ENCODE measurements around the gene RNF17. TPM values are rescaled to one million over a fixed set of nuclear protein-coding genes. Genes with fewer than 3 reads are reported as not detected.

The RNF17 gene
- total RNA-seq, 4 donors from 2014 or later: 0.23 TPM; not detected in 3

DNA sequence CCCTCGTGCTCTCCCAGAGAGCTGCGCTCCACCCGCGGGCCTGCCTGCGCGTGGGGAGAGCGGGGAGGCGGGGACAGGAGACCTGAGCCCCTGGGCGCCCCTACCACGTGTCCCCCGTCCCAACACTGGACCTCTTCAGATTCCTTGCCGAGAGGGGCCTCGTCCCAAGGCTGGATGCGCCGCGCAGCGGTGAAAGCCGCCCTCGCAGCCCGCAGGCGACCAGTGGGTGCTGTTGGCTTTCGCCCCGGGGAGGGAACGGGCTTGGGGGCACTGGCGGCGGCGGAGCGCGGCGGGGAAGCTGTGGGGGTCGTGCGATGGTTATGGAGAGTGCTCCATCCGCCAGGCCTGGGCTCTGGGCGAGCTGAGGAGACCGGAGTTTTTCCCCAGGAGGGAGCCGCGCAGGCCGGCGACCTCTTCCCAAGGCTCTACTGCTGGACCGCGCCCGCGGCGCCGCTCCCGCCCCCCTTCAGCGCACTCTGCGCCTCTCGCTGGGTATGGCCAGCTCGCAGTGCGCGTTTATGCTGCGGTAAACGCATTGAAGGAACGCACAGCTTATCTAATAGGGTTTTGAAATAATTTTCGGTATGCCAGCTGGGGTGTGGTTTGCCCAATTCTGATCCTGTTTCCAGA is 17.2 kb upstream of the RNF17 start:
- Histone ChIP-seq H3K9me3 (no peaks in the 10 kb centered on the region), H3K27ac (no peak overlapping the region), H3K27me3 (peaks cover 16 to 20% (median 18%) of the 10 kb centered on the region in 3 donors), H3K4me3 (peak overlapping the region in 3 of 4 donors; percentile 28 to 40 (median 28)), H3K4me1 (peaks cover 0 to 7% of the 10 kb centered on the region in 2 donors), H3K36me3 (no peaks in the 10 kb centered on the region)
- in situ Hi-C loops (cut with MboI; ENCODE audit: low sequenced_read_pairs in 4 of 4): no loop called here
- ATAC-seq (no peak), DNase-seq (no peak)
- intact Hi-C loops (cut with DNase I; ENCODE audit: low total_unique reads): no loop called here
- no peak for TF ChIP-seq POLR2A (IDR thresholded peaks at IDR 0.05)
- TF ChIP-seq, protein P1, sequence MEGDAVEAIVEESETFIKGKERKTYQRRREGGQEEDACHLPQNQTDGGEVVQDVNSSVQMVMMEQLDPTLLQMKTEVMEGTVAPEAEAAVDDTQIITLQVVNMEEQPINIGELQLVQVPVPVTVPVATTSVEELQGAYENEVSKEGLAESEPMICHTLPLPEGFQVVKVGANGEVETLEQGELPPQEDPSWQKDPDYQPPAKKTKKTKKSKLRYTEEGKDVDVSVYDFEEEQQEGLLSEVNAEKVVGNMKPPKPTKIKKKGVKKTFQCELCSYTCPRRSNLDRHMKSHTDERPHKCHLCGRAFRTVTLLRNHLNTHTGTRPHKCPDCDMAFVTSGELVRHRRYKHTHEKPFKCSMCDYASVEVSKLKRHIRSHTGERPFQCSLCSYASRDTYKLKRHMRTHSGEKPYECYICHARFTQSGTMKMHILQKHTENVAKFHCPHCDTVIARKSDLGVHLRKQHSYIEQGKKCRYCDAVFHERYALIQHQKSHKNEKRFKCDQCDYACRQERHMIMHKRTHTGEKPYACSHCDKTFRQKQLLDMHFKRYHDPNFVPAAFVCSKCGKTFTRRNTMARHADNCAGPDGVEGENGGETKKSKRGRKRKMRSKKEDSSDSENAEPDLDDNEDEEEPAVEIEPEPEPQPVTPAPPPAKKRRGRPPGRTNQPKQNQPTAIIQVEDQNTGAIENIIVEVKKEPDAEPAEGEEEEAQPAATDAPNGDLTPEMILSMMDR (IDR thresholded peaks at IDR 0.05 in 4 of 5, conservative IDR thresholded peaks at IDR 0.05 in 1 of 5): no peak

DNA sequence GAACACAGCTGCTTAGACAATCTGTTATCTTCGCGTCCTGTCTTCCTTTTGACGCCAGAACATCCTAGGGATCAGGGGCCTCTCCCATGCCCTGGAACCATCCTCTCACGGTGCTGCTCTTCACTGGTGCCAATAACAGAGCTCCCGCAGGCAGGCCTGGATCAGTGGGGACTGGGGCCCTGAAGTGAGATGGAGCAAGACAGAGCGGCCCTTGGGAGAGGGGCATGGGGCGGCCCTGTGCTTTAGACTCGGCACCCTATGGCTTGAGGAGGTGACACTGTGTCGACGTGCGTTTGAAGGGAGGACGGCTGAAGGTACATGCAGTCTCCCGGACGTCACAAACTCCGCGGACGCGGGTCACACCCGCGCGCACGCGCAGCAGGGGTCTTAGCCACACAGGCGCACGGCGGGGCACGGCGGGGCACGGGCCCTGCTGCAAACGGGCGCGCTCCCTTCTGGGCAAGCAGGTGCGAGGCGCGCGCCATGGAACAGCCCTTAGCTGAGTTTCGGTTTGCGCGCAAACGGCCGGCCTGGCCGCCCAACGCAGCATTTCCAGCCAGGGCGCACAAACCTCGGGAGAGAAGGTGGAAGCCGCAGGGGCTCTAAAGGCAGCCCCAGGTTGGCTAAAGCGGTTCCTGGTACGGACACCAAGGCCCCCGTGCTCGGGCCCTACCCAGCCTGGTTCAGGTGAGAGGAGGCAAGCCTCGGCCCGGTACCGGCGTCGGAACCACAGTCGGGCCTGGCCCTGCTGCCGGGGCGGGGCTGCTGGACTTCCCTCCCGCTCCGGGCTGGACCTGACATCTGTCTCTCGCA is 16.5 kb upstream of the RNF17 start:
- peaks cover 0 to 7% of the 10 kb centered on the region in 2 donors for H3K4me1 ChIP-seq
- H3K27ac ChIP-seq: no peak overlapping the region
- TF ChIP-seq, protein P1 (IDR thresholded peaks at IDR 0.05 in 4 of 5, conservative IDR thresholded peaks at IDR 0.05 in 1 of 5): no peak
- H3K4me3 ChIP-seq: peak overlapping the region; percentile 30 to 44 (median 39)
- no peaks in the 10 kb centered on the region for H3K9me3 ChIP-seq
- H3K36me3 ChIP-seq: no peaks in the 10 kb centered on the region
- intact Hi-C loops (cut with DNase I; ENCODE audit: low total_unique reads): no loop called here
- DNase-seq (no peak), ATAC-seq (no peak)
- H3K27me3 ChIP-seq: peaks cover 18 to 20% (median 20%) of the 10 kb centered on the region in 3 donors
- in situ Hi-C loops (cut with MboI; ENCODE audit: low sequenced_read_pairs in 4 of 4): no loop called here

DNA sequence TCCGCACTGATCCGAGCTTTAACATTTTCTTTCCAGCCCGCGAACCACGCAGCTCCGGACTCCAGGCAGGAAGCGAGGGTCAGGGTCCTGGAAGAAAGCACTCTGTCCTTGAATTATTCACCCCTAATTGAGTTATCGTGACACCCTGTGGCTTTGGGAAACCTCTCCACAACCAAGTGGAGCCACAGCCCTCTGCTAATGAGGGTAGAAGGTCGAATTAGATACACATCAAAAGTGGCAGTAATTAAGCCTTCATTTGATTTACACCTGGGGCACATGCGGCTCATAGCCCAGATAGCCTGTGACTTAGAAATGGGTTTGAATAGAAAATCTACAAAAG is 15.9 kb upstream of the RNF17 start:
- Histone ChIP-seq H3K4me1 (peaks cover 0 to 7% of the 10 kb centered on the region in 2 donors), H3K27me3 (peaks cover 18 to 20% (median 20%) of the 10 kb centered on the region in 3 donors), H3K4me3 (peak overlapping the region; percentile 30 to 44 (median 39)), H3K27ac (no peak overlapping the region), H3K36me3 (no peaks in the 10 kb centered on the region), H3K9me3 (no peaks in the 10 kb centered on the region)
- ATAC-seq (no peak), DNase-seq (no peak)
- intact Hi-C loops (cut with DNase I; ENCODE audit: low total_unique reads) (no loop called here), in situ Hi-C loops (cut with MboI; ENCODE audit: low sequenced_read_pairs in 4 of 4) (no loop called here)
- TF ChIP-seq, protein P1 (IDR thresholded peaks at IDR 0.05 in 4 of 5, conservative IDR thresholded peaks at IDR 0.05 in 1 of 5): no peak
- TF ChIP-seq POLR2A (IDR thresholded peaks at IDR 0.05): no peak

DNA sequence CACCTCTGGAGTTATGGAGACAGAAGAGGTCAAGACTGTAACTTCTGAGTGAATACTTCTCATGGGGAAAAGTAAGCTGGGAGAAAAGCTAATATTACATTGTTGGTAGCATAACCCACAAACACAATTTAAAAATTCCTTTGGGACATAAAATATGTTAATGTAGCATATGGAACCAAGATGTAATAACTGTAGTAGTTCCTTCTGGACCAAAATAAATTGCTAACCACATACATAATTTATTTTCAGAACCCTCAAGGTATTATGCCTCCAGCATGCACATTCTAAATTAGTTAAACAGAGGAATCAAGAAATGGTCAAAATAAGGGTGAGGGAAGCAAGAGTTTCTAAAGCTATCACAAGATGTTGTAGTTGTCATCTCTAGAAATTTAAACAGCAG is 4.8 kb upstream of the RNF17 start:
- Histone ChIP-seq H3K9me3 (no peaks in the 10 kb centered on the region), H3K27me3 (peaks cover 0 to 2% (median 0%) of the 10 kb centered on the region in 3 donors), H3K36me3 (no peaks in the 10 kb centered on the region), H3K4me1 (no peaks in the 10 kb centered on the region), H3K4me3 (no peak overlapping the region), H3K27ac (no peak overlapping the region)
- intact Hi-C loops (cut with DNase I; ENCODE audit: low total_unique reads) (loop anchor here (5.0 kb wide), 1 partner anchor 658 kb away; no protein-coding TSS in a partner anchor), in situ Hi-C loops (cut with MboI; ENCODE audit: low sequenced_read_pairs in 4 of 4) (no loop called here)
- TF ChIP-seq, protein P1 (IDR thresholded peaks at IDR 0.05 in 4 of 5, conservative IDR thresholded peaks at IDR 0.05 in 1 of 5): no peak
- TF ChIP-seq POLR2A (IDR thresholded peaks at IDR 0.05): no peak
- ATAC-seq (no peak), DNase-seq (no peak)

All from gastrocnemius medialis (tissue), 4 donors.